Prostate gland (tissue), 2 donors: ENCODE data around the gene PIK3C2G. TPM values are rescaled to one million over a fixed set of nuclear protein-coding genes. Genes with fewer than 3 reads are reported as not detected.

Experiments used
- DNase-seq: peaks from one replicate; pipeline ENCODE4 v3.0.0-alpha.2; 2019; ENCODE audit warnings: low spot score
- H3K27ac ChIP-seq, 2 donors: fragments of 200-600 bp; sonication (generic); 2 replicates each; pipeline ENCODE4 v1.5.1; 2017 to 2019
- H3K27me3 ChIP-seq: fragments of 200-600 bp; sonication (generic); replicated peaks from 2 replicates; pipeline ENCODE4 v1.5.1; 2019; ENCODE audit not compliant: insufficient read depth
- H3K36me3 ChIP-seq, 2 donors: fragments of 200-600 bp; sonication (generic); 1 replicate in 1 of 2; 2 replicates in 1 of 2; pipeline versions ENCODE4 v1.5.1 to v1.8.1; 2017 to 2019
- H3K4me1 ChIP-seq: fragments of 200-600 bp; sonication (generic); replicated peaks from 2 replicates; pipeline ENCODE4 v1.5.1; 2019
- H3K4me3 ChIP-seq, 2 donors: fragments of 200-600 bp; sonication (generic); 2 replicates each; pipeline ENCODE4 v1.5.1; 2017 to 2019
- H3K9me3 ChIP-seq: fragments of 200-600 bp; sonication (generic); 2 replicates; pipeline ENCODE4 v1.5.1; 2017
- POLR2A ChIP-seq: fragments of 450-650 bp; IDR thresholded peaks from one replicate; pipeline ENCODE4 v1.6.1; 2016; ENCODE audit warnings: antibody characterized with exemption, mild to moderate bottlenecking
- POLR2AphosphoS5 ChIP-seq: sonication (generic); formaldehyde crosslinking; IDR thresholded peaks from one replicate; pipeline ENCODE4 v1.6.1; 2017; ENCODE audit warnings: antibody characterized with exemption
- WGBS: methylation state at CpG from one replicate; pipeline ENCODE4 v1.1.5; 2018; 5-methylcytosine and 5-hydroxymethylcytosine counted together
- intact Hi-C: fragments of 100-400 bp; cut with DNase I; formaldehyde crosslinking; loops from one replicate; pipeline ENCODE4 v1.14.2; 2022
- total RNA-seq, 2 donors: library from RNA; depleted of rRNA; stranded (reverse); fragments of >200 nt; gene quantifications; one replicate each; pipeline ENCODE4 v1.1.0, GENCODE V29; 2016
- TF ChIP-seq, protein P1 (sequence below), 4 experiments: fragments of 200-600 bp in 2 of 4; fragments of 450-650 bp in 2 of 4; sonication (generic) in 2 of 4; IDR thresholded peaks; 1 replicate in 3 of 4; 2 replicates in 1 of 4; pipeline ENCODE4 v1.5.1; 2016 to 2019; ENCODE audit warnings: antibody characterized with exemption in 4 of 4, mild to moderate bottlenecking in 2 of 4, moderate library complexity in 2 of 4

PIK3C2G gene
- total RNA-seq, 2 donors from 2014 or later: 1.4 to 2.1 TPM

DNA sequence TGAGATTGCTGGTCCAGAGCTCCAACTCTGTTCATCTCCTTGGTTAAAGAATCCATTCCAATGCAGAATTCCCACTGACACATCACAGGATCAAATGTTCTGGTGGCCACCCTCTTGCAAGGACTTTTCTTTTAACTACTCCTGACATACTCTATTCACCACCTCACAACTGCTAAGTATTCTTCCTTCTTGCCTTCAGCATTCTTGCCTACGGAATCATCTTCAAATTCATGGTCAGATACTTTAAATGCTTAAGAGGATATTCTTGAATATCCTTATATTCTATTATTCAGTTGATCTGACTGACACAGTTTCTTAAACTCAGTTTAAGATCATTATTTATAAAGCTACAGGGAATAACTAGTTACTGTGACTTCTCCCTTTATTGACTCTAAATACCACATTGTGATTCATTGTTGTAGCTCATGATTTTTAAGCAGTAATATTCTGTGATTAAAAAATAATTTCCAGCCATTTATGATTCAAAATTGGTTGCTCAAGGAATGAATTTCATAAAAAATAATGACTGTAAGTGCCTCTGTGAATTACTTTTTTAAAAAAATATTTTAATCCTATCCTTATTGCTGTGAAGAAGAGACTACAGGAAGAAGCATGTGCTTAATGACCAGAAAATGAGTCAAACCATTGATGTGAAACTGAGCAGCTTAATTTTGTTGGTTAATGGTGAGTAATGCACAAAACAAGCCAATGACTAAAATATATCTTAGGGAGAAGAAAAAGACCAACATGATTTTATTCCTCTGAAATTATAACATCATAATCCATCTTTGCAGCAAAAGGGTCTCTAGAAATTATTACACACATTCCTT is 207.1 kb downstream of the PIK3C2G start:
- Histone ChIP-seq H3K9me3 (no peaks in the 10 kb centered on the region), H3K4me3 (no peak overlapping the region), H3K4me1 (no peaks in the 10 kb centered on the region), H3K27ac (no peak overlapping the region), H3K36me3 (no peaks in the 10 kb centered on the region), H3K27me3 (no peaks in the 10 kb centered on the region)
- TF ChIP-seq POLR2A (no peak), POLR2AphosphoS5 (no peak)
- TF ChIP-seq, protein P1, sequence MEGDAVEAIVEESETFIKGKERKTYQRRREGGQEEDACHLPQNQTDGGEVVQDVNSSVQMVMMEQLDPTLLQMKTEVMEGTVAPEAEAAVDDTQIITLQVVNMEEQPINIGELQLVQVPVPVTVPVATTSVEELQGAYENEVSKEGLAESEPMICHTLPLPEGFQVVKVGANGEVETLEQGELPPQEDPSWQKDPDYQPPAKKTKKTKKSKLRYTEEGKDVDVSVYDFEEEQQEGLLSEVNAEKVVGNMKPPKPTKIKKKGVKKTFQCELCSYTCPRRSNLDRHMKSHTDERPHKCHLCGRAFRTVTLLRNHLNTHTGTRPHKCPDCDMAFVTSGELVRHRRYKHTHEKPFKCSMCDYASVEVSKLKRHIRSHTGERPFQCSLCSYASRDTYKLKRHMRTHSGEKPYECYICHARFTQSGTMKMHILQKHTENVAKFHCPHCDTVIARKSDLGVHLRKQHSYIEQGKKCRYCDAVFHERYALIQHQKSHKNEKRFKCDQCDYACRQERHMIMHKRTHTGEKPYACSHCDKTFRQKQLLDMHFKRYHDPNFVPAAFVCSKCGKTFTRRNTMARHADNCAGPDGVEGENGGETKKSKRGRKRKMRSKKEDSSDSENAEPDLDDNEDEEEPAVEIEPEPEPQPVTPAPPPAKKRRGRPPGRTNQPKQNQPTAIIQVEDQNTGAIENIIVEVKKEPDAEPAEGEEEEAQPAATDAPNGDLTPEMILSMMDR (IDR thresholded peaks at IDR 0.05): no peak
- WGBS: 94% methylated on average over 1 of the region's 1 CpG
- no peak for DNase-seq
- intact Hi-C loops: no loop called here

- Histone ChIP-seq H3K27me3 (no peaks in the 10 kb centered on the region), H3K36me3 (no peaks in the 10 kb centered on the region), H3K27ac (no peak overlapping the region), H3K4me1 (no peaks in the 10 kb centered on the region), H3K4me3 (no peak overlapping the region), H3K9me3 (no peaks in the 10 kb centered on the region)
- intact Hi-C loops: no loop called here
- TF ChIP-seq, protein P1 (IDR thresholded peaks at IDR 0.05): no peak
- TF ChIP-seq POLR2AphosphoS5 (no peak), POLR2A (no peak)
- WGBS: 91% methylated on average over 3 of the region's 3 CpGs
- DNase-seq: no peak
Observed at GRCh38 chr12:18470251-18470650, 208.9 kb downstream of the PIK3C2G start.

DNA sequence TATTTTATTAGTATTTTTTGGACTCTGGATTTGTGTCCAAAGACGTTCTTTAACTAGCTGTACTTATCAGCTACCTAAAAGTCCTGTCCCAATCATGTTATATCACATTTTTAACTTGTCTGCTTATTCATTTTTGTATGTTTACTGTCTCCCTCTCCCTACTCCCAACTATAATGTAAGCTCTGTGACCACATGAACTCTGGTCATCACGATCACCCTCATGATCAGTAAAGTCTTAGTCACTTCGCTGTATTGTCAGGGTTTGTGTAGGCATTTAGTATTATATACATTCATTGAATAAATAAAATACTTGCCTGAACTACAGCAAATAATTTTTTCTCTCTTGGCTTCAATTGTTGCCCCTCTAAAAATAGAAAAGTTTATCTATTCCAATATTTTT is 211.0 kb downstream of the PIK3C2G start:
- DNase-seq: no peak
- intact Hi-C loops: no loop called here
- WGBS: 64% methylated on average over 3 of the region's 3 CpGs
- Histone ChIP-seq H3K9me3 (no peaks in the 10 kb centered on the region), H3K27ac (no peak overlapping the region), H3K36me3 (no peaks in the 10 kb centered on the region), H3K4me3 (no peak overlapping the region), H3K4me1 (no peaks in the 10 kb centered on the region), H3K27me3 (no peaks in the 10 kb centered on the region)
- TF ChIP-seq POLR2A (no peak), POLR2AphosphoS5 (no peak)
- TF ChIP-seq, protein P1 (IDR thresholded peaks at IDR 0.05): no peak

- no peaks in the 10 kb centered on the region for H3K4me1 ChIP-seq
- no peak overlapping the region for H3K27ac ChIP-seq
- H3K36me3 ChIP-seq: no peaks in the 10 kb centered on the region
- no peak for DNase-seq
- intact Hi-C loops: no loop called here
- H3K9me3 ChIP-seq: no peaks in the 10 kb centered on the region
- H3K27me3 ChIP-seq: no peaks in the 10 kb centered on the region
- H3K4me3 ChIP-seq: no peak overlapping the region
- whole genome bisulfite sequencing: 93% methylated on average over 9 of the region's 9 CpGs
- TF ChIP-seq, protein P1 (IDR thresholded peaks at IDR 0.05): no peak
- TF ChIP-seq POLR2AphosphoS5: no peak
- no peak for TF ChIP-seq POLR2A
Observed at GRCh38 chr12:18472806-18473205, 211.5 kb downstream of the PIK3C2G start.

GRCh38 chr12:18476861-18477260 is 215.5 kb downstream of the PIK3C2G start:
- WGBS: 71% methylated on average over 4 of the region's 4 CpGs
- DNase-seq: no peak
- Histone ChIP-seq H3K9me3 (no peaks in the 10 kb centered on the region), H3K4me3 (no peak overlapping the region), H3K36me3 (no peaks in the 10 kb centered on the region), H3K27ac (no peak overlapping the region), H3K4me1 (no peaks in the 10 kb centered on the region), H3K27me3 (no peaks in the 10 kb centered on the region)
- TF ChIP-seq POLR2AphosphoS5 (no peak), POLR2A (no peak)
- TF ChIP-seq, protein P1 (IDR thresholded peaks at IDR 0.05): no peak
- intact Hi-C loops: no loop called here
